DMS 273 (cell line): ENCODE results near the gene UGT1A10.
A peak's percentile ranks its signal among the peaks of the same experiment; 100 is the strongest.
"Not testable (repeated sequence)": the region's sequence is repeated elsewhere in the genome, so short reads cannot be mapped to it uniquely, and the experiment has no call there.

Source experiments
- DNase-seq: peaks from one replicate; lab custom pipeline; 2025; ENCODE audit not compliant: unreplicated experiment; lab: John Stamatoyannopoulos, UW

The UGT1A10 gene

DNA sequence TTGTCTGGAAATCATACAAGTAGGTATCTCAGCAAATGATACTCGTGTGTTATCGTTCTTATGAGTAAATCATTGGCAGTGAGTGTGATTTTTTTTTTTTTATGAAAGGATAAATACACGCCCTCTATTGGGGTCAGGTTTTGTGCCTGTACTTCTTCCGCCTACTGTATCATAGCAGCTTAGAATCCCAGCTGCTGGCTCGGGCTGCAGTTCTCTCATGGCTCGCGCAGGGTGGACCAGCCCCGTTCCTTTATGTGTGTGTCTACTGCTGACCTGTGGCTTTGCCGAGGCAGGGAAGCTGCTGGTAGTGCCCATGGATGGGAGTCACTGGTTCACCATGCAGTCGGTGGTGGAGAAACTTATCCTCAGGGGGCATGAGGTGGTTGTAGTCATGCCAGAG, at the start of gene UGT1A10:
TSS of gene UGT1A10 (plus strand) at position 143 of the 400 bp plus-strand sequence. CDS start at position 218, 75 bp downstream.
- not testable (repeated sequence) for DNase-seq

DNA sequence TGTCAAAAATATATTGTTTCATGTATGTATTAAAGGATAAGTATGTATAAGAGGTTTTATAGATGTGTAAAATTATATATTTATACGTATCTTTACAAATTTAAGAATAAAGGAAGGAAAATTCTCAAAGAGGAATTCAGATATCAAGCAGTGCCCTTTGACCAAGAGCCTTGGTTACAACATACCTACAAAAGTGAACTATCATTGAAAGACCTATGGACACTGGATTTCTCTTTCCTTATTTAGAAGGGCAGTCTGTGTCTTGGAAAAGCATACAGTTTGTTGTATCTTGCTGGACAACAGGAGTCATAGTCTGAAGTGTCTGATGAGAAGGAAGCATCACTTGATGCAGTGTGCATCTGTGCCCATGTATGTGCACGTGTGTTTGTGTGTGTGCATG, 47.8 kb upstream of the UGT1A10 start:
- DNase-seq: no peak

DNA sequence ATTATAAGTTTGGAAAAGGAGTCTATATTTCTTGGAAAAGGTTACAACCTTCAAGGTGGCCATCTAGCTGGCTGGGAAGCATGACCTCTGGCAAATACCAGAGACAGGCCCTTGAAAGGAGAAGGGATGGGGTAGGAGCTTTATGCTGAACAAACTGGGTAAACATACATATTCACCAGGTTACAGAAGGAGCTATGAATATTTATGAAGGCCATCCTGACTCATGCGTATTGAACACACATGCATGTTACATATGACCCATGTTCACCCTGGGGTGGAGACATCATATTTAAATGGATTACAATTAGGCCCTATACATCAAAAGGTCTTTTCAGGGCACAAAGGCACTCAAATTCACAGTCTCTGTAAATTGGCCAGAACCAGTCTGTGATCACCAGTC, 43.5 kb upstream of the UGT1A10 start:
- DNase-seq: not testable (repeated sequence)

DNA sequence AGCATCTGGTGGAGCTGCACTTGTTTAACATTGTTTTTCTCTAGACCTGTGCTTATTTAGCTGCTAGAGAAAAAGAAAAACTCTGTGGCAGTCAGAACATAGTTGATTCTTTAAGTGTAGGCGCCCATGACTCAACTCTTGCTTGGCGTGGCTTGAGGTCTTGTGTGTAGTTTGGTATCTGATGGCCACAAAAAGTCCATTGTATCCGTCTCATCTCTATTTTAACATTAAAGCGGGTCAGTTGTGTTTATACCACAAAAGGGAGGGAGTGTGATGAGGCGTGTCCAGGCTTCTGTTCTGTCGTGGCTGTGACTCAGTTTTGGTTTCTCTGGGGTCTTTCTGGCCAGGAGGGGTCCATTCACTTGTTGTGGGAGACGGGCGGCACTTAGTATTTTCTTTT, 43.0 kb upstream of the UGT1A10 start:
- no peak for DNase-seq

- DNase-seq: no peak
Observed at GRCh38 chr2:233597522-233597921, 38.7 kb upstream of the UGT1A10 start.

DNA sequence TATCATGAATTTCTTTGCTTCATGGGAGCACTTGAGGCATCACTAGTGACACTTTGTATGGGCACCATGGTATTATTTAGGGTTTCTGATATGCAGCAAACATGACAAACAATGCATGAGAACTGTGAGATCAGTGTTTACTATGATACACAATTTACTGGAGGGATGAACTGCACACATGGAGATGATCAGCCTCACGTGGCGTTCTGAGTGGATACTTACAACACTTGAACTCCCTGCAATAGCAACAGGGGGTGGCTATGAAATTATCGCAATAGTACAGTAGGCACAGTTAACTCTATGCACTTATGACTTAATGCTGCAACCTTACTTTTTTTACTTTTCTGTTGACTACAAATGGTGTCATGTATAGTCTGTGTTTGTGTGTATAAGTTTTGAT, 37.3 kb upstream of the UGT1A10 start:
- no peak for DNase-seq

DNA sequence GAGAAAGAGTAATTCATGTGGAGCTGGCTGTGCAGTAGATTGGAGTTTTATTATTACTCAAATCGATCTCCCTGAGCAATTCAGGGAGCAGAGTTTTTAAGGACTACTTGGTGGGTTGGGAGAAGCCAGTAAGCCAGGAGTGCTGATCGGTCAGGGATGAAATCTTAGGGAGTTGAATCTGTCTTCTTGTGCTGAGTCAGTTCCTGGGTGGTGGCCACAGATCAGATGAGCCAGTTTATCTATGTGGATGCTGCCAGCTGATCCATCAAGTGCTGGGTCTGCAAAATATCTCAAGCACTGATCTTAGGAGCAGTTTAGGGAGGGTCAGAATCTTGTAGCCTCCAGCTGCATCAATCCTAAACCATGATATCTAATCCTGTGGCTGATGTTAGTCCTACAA, 35.9 kb upstream of the UGT1A10 start:
- DNase-seq: no peak

GRCh38 chr2:233602076-233602475, 34.2 kb upstream of the UGT1A10 start:
- DNase-seq: no peak

- DNase-seq: no peak
Observed at GRCh38 chr2:233603520-233603919, 32.7 kb upstream of the UGT1A10 start.

DNA sequence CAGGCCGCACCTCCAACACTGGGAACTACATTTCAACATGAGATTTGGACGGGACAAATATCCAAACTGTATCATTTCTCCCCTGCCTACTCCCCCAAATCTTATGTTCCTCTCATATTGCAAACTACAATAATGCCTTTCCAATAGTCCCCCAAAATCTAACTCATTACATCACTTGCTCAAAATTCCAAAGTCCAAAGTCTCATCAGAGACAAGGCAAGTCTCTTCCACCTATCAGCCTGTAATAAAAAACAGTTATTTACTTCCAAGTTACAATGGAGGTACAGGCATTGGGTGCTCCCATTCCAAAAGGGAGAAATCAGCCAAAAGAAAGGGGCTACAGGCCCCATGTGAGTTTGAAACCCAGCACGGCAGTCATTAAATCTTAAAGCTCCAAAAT, 31.4 kb upstream of the UGT1A10 start:
- no peak for DNase-seq

- no peak for DNase-seq
Observed at GRCh38 chr2:233605680-233606079, 30.6 kb upstream of the UGT1A10 start.

- DNase-seq: no peak
Observed at GRCh38 chr2:233611284-233611683, 25.0 kb upstream of the UGT1A10 start.

- DNase-seq: not testable (repeated sequence)
Observed at GRCh38 chr2:233617476-233617875, 18.8 kb upstream of the UGT1A10 start, which contains the start of gene UGT1A8. Gene UGT1A8, plus strand, starts transcription at chr2:233617633. Its CDS starts 75 bp downstream, at chr2:233617708.

GRCh38 chr2:233620204-233620603, 16.0 kb upstream of the UGT1A10 start:
- no peak for DNase-seq

DNA sequence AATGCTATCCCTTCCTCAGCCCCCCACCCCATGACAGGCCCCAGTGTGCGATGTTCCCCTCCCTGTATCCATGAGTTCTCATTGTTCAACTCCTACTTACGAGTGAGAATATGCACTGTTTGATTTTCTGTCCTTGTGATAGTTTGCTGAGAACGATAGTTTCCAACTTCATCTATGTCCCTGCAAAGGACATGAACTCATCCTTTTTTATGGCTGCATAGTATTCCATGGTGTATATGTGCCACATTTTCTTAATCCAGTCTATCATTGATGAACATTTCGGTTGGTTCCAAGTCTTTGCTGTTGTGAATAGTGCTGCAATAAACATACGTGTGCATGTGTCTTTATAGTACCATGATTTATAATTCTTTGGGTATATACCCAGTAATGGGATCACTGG, 14.4 kb upstream of the UGT1A10 start:
- not testable (repeated sequence) for DNase-seq

DNA sequence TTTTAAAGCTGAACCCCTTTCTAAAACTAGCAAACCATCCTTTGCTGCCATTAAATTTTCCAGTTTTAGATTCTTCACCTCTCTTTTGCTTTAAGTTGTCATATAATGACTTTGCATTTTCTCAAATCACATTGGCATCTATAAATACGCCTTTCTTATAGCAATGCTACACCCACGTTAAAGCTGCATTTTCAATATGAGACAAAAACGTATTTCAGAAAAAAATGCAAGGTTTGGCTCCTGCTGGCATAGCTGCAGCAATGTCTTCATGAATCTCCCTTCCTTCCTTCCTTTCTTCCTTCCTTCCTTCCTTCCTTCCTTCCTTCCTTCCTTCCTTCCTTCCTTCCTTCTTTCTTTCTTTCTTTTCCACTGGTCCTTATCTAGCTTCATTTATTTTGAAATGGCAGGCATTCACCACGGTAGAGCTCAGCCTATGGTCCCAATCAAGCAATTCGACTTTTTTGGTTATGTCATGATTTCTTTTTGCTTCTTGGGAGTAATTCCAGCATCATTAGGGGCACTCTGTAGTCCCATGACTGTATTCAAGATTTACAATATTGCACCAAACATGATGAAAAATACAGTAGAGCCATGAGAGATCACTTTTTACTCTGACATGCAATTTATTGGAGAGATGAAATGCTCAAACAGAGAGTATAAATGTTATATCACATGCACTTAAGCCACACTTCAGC, 8.8 kb upstream of the UGT1A10 start:
- no peak for DNase-seq

DNA sequence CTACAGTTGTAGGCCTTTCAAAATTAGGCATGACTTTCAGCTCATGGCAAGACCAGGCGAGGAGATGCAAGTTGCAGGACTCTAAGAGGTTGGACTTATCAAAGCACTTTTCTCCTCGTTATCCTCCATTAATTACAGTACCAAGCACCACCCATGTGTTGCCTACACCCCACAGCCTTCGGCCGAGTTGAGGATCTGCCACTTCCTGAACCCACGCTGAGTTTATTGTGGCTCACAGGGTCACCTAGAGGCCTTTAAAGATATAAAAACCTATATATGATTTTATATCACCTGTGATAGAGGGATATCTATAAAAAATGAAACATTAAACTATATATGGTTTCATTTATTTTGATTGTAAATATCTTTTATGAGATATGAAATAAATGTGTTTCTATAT, 2.6 kb downstream of the UGT1A10 start:
- DNase-seq: no peak

- peak; percentile 2 for DNase-seq
Observed at GRCh38 chr2:233639860-233640259, 3.6 kb downstream of the UGT1A10 start.

DNA sequence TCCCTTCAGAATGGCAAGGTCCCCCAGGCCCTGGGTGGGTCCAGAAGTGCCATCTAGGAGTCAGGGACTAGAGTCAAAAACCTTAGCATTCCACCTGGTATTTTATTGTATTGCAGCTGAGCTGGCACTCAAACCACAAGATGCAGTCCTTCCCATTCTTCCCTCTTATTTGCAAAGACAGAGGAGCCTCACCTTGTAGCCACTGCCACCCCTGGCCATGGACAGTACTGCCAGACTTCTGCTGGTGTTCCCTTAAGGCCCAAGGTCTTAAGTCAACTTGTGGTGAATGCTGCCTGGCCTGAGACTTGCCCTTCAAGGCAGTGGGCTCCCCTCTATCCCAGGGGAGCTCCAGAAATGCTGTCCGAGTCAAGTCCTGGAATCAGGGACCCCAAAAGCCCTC, 6.9 kb downstream of the UGT1A10 start:
- DNase-seq: peak; percentile 13

DNA sequence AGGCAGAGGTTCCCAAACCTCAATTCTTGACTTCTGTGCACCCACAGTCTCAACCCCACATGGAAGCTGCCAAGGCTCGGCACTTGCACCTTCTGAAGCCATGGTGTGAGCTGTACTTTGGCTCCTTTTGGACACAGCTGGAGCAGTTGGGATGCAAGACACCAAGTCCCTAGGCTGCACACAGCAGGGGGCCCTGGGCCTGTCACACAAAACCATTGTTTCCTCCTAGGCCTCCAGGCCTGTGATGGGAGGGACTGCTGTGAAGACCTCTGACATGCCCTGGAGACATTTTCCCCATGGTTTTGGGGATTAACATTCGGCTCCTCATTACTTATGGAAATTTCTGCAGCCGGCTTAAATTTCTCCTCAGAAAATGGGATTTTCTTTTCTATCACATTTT, 9.8 kb downstream of the UGT1A10 start:
- DNase-seq: not testable (repeated sequence)

GRCh38 chr2:233650981-233651380, 14.7 kb downstream of the UGT1A10 start:
- no peak for DNase-seq

DNA sequence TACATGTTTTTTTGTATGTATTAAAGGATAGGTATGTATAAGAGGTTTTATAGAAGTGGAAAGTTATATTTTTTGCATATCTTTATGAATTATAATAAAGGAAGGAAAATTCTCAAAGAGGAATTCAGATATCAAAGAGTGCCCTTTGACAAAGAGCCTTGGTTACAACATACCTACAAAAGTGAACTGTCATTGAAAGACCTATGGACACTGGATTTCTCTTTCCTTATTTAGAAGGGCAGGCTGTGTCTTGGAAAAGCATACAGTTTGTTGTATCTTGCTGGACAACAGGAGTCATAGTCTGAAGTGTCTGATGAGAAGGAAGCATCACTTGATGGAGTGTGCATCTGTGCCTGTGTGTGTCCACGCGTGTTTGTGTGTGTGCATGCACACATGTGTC, 15.2 kb downstream of the UGT1A10 start:
- DNase-seq: no peak

- no peak for DNase-seq
Observed at GRCh38 chr2:233654501-233654900, 18.3 kb downstream of the UGT1A10 start.
